Memory B cell (primary cell): Measurements from ENCODE around the gene COL4A2.

Experiments
- ATAC-seq: fragments of 150-1000 bp; cut with Tn5 transposase; 2 replicates; pipeline ENCODE4 v1.10.0; 2021; ENCODE audit warnings: low read depth, mild to moderate bottlenecking, moderate library complexity
- DNase-seq, 2 donors: peaks; one replicate each; pipeline ENCODE4 v3.0.0; 2022; ENCODE audit warnings: low spot score in 2 of 2
- H3K27ac Mint-ChIP-seq: one replicate; pipeline ENCODE4 v1.8.0; 2022; ENCODE audit warnings: mild to moderate bottlenecking, moderate library complexity, mixed read lengths
- H3K27me3 Mint-ChIP-seq: one replicate; pipeline ENCODE4 v1.8.0; 2022; ENCODE audit warnings: mixed read lengths
- H3K36me3 Mint-ChIP-seq: one replicate; pipeline ENCODE4 v1.8.0; 2022; ENCODE audit warnings: mild to moderate bottlenecking, mixed read lengths
- H3K4me1 Mint-ChIP-seq: one replicate; pipeline ENCODE4 v1.8.0; 2022; ENCODE audit warnings: mixed read lengths
- H3K4me3 Mint-ChIP-seq: one replicate; pipeline ENCODE4 v1.8.0; 2022; ENCODE audit warnings: mild to moderate bottlenecking, moderate library complexity, mixed read lengths
- H3K9me3 Mint-ChIP-seq: one replicate; pipeline ENCODE4 v1.8.0; 2022; ENCODE audit warnings: mixed read lengths

The COL4A2 gene

DNA sequence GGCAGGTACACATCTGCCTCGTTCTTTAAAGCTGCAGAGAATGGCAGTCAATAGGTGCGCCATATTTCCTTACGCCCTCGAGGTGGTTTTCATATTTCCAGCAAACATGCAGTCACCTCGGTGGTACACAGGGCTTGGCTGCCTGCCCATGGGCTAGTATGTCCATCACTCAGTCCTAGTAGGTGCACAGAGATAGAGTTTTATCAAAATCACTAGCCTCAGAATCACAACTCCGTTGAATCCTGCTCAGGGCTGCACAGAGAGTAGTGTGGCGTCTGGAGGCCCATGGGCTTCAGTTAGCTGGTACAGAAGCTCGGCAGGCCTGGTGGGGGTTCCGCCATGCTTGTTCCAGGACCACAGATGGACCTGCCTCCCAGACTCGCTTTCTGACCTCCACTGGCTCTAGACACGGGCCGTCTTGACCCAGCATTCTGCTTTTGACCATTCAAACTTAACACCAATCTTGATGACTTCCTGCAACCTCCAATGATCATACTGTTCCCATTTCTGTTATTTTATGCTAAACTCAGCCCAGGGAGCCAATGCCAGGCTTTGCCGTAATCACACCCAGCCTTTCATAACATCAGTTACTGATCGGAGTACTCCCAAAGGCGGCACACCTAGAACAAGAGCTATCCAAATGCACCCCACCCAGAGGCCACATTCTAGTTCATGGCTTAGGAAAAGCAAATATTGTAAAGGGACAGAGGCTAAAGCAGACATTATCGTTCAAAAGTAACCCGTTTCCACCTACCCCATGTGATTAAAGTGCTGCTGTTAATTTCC lies 134.1 kb downstream of the COL4A2 start:
- Mint-ChIP-seq H3K4me1 (peaks cover 7% of the 10 kb centered on the region), H3K27ac (no peak overlapping the region), H3K27me3 (peaks cover 16% of the 10 kb centered on the region), H3K4me3 (no peak overlapping the region), H3K9me3 (no peaks in the 10 kb centered on the region), H3K36me3 (no peaks in the 10 kb centered on the region)
- ATAC-seq (no peak), DNase-seq (no peak)

DNA sequence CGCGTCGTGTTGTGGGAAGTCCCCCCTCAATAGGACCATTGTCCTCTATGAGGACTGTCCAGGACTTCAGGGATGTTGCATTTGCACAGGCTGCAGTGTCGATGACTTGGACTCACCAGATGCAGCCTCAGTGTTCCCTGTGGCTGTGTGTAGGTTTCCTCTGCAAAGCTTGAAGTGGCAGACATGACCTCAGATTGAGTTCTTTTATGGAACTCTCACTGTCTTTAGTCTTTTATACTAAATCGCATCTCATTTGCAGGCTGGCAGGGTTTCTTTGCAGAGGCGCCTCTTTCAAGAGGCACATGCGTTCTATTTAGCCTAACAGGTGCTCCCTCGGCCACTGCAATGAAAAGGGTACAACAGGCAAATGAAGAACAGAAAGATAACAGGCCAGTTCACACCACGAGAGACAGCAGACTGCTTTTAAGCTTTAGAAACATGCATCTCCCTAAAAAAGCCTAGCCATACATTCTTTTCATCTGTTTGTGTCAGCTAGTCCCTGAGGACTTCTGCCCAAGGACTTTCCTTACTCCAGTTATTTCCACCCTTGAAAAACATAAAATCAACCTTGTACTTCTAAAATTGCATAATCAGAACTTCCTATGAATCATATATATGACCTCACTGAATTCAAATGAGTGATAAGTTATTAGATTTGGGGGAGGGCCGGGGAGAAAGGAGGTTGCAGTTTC lies 136.0 kb downstream of the COL4A2 start:
- H3K36me3 Mint-ChIP-seq, result no peaks in the 10 kb centered on the region
- no peak for ATAC-seq
- peaks cover 23% of the 10 kb centered on the region for H3K27me3 Mint-ChIP-seq
- H3K27ac Mint-ChIP-seq, result no peak overlapping the region
- peaks cover 10% of the 10 kb centered on the region for H3K4me1 Mint-ChIP-seq
- no peak for DNase-seq
- no peak overlapping the region for H3K4me3 Mint-ChIP-seq
- H3K9me3 Mint-ChIP-seq, result no peaks in the 10 kb centered on the region

DNA sequence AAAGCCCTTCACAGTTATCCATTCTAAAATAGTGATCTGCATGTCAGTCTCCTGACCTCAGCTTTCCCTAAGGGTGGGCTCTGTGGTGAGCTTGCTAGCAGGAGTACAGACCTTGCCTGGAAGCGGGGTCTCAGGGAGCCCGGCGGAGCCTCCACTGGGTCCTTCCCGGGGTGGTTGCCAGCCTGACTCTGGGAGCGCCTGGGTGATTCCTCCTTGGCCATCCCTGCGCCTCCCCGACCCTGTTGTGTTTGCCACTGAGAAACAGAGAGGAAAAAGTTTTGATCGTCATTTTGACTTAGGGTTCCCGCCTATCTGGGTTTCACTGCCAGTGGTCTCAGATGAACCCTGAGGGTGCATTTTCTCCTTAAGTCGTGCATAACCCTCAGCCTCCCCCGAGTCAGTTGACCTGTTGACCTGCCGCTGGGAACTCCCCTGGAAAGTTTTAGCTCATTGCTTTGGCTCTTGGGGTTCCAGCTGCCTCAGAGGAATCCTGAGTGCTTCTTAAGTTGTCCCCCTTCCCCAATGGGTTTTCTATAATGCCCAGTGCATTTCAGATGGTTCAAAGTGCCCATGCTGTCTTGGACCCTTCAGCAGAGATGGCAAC lies 136.6 kb downstream of the COL4A2 start:
- peaks cover 22% of the 10 kb centered on the region for H3K27me3 Mint-ChIP-seq
- ATAC-seq, result no peak
- no peak for DNase-seq
- no peaks in the 10 kb centered on the region for H3K36me3 Mint-ChIP-seq
- peaks cover 10% of the 10 kb centered on the region for H3K4me1 Mint-ChIP-seq
- H3K27ac Mint-ChIP-seq, result no peak overlapping the region
- H3K9me3 Mint-ChIP-seq, result no peaks in the 10 kb centered on the region
- no peak overlapping the region for H3K4me3 Mint-ChIP-seq

DNA sequence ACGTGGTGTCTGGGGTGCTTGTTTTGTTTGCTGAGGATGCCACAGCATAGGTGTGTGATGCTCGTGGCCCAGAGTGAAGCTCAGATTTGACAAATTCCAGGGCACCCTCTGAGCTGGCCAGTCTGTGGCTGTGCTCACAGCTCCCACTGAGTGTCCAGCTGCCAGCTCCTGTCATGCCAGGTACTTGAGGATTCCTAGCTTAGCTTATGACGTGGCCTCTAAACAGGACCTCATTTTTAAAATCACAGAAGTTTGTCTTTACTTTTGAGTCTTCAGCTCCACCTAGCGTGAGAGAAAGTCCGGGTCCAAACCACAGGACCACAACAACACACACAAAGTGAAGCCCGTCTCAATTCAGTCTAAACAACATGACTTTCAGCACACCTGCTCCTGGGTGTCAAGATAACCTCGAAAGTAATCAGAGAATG lies 137.2 kb downstream of the COL4A2 start:
- Mint-ChIP-seq H3K27ac (no peak overlapping the region), H3K27me3 (peaks cover 19% of the 10 kb centered on the region), H3K4me1 (peaks cover 10% of the 10 kb centered on the region), H3K4me3 (no peak overlapping the region), H3K9me3 (no peaks in the 10 kb centered on the region), H3K36me3 (no peaks in the 10 kb centered on the region)
- DNase-seq (no peak), ATAC-seq (no peak)

DNA sequence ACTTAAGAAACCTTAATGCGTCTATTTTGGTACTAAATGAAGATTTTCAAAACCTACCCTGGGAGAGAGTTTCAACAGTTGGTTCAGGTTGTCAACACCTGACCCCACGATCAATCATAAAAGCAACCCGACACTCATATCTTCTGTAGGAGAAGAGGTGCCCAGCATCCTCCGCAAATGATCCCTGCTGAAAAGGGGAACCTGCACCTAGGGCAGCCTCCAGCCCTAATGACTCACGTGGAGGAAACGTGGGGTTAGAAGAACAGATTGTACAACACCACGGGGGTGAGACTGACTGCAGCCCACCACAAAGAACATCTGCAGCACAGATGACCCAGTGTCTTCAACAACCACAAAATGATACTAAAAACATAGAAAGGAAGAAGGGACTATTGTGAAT lies 138.1 kb downstream of the COL4A2 start:
- ATAC-seq (peak; percentile 68), DNase-seq (no peak)
- Mint-ChIP-seq H3K36me3 (no peaks in the 10 kb centered on the region), H3K4me3 (no peak overlapping the region), H3K27ac (no peak overlapping the region), H3K4me1 (peaks cover 10% of the 10 kb centered on the region), H3K9me3 (no peaks in the 10 kb centered on the region), H3K27me3 (peaks cover 21% of the 10 kb centered on the region)

DNA sequence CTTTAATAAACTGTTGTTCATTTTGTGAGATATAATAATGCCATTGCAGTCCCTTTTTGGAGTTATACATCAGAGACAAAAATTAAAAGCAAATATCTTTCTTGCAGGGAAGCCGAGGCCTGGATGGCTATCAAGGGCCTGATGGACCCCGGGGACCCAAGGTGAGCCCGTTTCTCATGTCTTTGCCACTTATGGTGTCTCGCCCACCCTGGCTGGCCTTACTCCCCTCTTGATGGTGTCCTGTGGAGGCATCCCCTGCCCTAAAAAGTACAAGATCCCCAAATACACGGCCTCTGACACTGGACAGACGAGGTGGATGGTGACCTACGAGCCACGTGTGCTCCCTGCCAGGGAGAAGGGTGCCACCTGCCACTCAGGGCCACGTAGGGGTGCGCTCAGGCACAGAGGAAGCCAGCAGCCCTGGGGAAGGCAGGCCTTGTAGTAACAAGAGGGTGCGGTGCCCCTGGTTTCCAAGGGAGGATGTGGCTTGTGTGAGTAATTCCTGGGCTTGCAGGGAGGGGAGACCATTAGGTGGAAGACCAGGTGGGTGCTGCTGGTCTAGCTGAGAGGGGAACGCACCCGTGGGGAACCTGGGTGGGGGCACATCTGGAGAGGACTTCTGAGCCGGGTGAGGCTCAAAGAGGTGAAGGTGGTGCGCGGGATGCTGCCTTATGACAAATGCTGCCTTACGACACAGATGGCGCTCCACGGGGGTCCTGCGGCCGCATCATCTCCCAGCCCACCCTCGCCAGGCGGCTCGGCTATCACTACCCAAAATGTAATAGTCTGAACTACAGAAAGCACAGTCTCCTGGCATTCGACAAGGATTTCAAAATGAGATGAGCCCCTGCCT lies 138.9 kb downstream of the COL4A2 start:
- Mint-ChIP-seq H3K27ac (no peak overlapping the region), H3K9me3 (no peaks in the 10 kb centered on the region), H3K4me3 (no peak overlapping the region), H3K27me3 (peaks cover 19% of the 10 kb centered on the region), H3K4me1 (peaks cover 10% of the 10 kb centered on the region), H3K36me3 (no peaks in the 10 kb centered on the region)
- DNase-seq (no peak), ATAC-seq (no peak)

DNA sequence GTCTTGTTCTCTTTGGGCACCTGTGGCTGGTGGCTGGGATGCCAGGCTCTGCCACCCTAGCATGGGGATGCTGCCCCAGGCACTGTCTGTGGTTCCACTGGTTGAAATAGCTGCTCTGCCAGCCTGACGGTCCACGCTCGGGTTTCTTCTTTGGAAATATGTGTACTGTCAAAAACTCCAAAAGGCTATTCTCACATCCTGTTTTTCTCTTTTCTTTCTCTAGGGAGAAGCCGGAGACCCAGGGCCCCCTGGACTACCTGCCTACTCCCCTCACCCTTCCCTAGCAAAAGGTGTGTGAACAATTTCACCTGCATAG lies 139.4 kb downstream of the COL4A2 start:
- Mint-ChIP-seq H3K27ac (no peak overlapping the region), H3K4me3 (no peak overlapping the region), H3K36me3 (no peaks in the 10 kb centered on the region), H3K4me1 (peaks cover 10% of the 10 kb centered on the region), H3K9me3 (no peaks in the 10 kb centered on the region), H3K27me3 (peaks cover 19% of the 10 kb centered on the region)
- DNase-seq, result no peak
- ATAC-seq, result no peak

DNA sequence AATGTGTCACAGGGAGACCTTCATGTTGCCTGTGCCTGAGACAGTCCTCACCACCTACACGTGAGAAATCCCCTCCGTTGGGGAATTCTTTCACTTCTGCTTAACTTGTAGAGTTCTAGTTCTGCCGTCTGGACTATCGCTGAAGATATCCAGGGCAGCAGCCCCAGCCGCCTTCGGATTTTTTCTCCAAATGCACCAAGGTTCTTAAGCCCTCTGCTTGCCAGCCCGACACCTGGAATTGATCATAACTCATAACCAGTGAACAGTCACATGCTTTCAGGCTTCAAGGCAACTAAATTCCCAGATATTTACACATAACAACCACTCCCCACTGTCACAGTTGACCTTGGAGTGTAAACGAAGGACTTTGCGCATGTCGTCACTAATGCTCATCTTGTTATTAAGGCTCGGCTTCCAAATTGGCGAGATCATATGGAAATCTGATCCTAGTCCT lies 140.0 kb downstream of the COL4A2 start:
- Mint-ChIP-seq H3K9me3 (no peaks in the 10 kb centered on the region), H3K4me3 (no peak overlapping the region), H3K4me1 (peaks cover 10% of the 10 kb centered on the region), H3K27me3 (peaks cover 19% of the 10 kb centered on the region), H3K27ac (no peak overlapping the region), H3K36me3 (no peaks in the 10 kb centered on the region)
- DNase-seq, result no peak
- peak; percentile 81 for ATAC-seq

DNA sequence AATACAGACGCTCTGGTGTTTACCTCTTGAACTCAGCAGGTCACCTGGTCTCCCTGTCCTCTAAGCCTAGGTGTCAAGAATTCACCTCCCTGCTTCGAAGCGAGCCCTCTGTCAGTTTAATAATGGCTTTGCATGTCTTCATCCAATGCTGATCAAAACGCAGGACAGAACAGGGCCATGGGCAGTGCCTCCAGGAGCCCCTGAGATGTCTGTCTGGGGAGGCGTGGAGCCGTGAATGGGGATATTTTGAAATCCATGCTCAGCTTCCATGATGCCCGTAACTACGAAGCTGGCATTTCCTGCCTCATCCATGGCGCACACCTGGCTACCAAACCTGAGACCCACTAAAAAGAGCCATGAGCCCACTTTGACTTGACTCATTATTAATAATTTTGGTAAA lies 140.7 kb downstream of the COL4A2 start:
- H3K27ac Mint-ChIP-seq, result no peak overlapping the region
- ATAC-seq (no peak), DNase-seq (no peak)
- H3K36me3 Mint-ChIP-seq, result no peaks in the 10 kb centered on the region
- peaks cover 19% of the 10 kb centered on the region for H3K27me3 Mint-ChIP-seq
- H3K4me1 Mint-ChIP-seq, result peaks cover 10% of the 10 kb centered on the region
- H3K4me3 Mint-ChIP-seq, result no peak overlapping the region
- no peaks in the 10 kb centered on the region for H3K9me3 Mint-ChIP-seq

DNA sequence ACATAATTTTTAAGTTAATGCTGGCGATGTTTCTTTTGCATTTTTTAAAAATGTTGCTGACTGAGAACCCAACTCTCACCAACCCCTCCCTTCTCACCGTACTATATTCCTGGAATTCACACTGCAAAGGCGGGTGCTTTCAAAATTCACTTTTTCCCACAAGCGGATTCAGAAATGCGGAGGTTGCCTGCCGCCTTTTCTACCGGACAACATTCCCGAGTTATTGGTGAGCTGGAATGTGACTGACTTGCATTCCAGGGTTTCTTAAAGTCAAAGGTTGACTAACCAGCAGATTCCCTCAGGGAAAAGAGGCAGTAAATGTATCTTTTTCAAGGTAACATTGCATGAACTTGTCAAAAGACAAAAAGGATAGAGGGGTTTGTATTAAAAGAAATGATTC lies 141.1 kb downstream of the COL4A2 start:
- no peak for DNase-seq
- no peak for ATAC-seq
- H3K27ac Mint-ChIP-seq, result no peak overlapping the region
- H3K27me3 Mint-ChIP-seq, result peaks cover 19% of the 10 kb centered on the region
- no peaks in the 10 kb centered on the region for H3K9me3 Mint-ChIP-seq
- peaks cover 10% of the 10 kb centered on the region for H3K4me1 Mint-ChIP-seq
- H3K4me3 Mint-ChIP-seq, result no peak overlapping the region
- H3K36me3 Mint-ChIP-seq, result no peaks in the 10 kb centered on the region

DNA sequence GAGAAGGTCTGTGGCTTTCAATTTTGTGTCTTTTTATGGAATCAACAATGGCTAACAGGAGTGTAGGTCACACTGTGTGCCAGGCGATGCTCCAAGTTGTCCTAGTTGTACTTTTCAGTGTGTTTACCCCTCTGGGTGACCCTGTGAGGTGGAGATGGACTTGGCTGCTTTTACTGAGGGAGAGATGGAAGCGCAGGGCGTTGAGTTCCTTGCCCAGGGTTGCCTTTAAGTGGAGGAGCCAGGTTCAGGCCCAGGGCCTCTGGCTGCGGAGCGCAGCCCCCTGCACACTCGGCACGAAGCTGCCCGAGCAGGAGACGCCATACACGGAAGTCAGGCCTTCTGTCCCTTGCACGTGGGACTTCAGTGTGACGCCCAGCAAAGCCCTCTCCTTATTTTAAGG lies 141.6 kb downstream of the COL4A2 start:
- H3K4me3 Mint-ChIP-seq, result no peak overlapping the region
- H3K36me3 Mint-ChIP-seq, result no peaks in the 10 kb centered on the region
- no peaks in the 10 kb centered on the region for H3K9me3 Mint-ChIP-seq
- DNase-seq (no peak), ATAC-seq (no peak)
- H3K27me3 Mint-ChIP-seq, result peaks cover 19% of the 10 kb centered on the region
- peaks cover 10% of the 10 kb centered on the region for H3K4me1 Mint-ChIP-seq
- H3K27ac Mint-ChIP-seq, result no peak overlapping the region

DNA sequence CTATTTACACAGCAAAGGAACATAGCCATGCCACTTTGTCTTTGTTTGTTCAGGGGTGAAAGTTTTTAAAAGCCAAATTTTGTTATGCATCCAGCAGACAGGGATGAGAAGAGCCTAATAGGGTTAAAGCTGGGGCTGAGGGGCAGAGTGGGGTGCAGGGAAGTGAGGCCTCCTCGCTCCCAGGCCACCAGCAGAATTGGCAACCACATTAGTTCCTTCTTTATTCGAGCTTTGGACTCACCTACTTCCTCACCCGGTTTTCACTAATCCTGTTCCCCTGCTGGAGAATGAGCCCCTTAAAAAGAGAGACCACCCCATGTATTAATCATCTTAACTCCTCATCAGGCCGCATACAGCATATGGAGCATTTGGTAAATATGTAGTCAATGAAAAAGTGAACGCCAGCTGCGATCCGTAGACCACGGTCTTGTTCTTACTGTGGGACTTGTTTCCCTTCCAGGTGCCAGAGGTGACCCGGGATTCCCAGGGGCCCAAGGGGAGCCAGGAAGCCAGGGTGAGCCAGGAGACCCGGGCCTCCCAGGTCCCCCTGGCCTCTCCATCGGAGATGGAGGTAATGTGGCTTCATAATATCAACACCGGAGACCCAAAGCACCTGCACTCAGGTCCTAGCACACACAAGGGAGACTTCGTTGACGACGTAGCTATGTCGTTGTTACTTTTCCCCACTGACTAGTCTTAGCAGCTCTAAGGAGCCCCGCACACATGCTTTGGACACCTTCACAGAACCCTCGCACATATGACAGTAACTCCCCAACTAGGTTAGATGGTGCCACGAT lies 142.3 kb downstream of the COL4A2 start:
- Mint-ChIP-seq H3K9me3 (no peaks in the 10 kb centered on the region), H3K4me1 (peaks cover 10% of the 10 kb centered on the region), H3K36me3 (no peaks in the 10 kb centered on the region), H3K27ac (no peak overlapping the region), H3K27me3 (peaks cover 16% of the 10 kb centered on the region), H3K4me3 (no peak overlapping the region)
- DNase-seq (no peak), ATAC-seq (no peak)
